Pancreas (tissue), 10 donors: ENCODE data around the gene ENTR1. TPM values are rescaled to one million over a fixed set of nuclear protein-coding genes. Genes with fewer than 3 reads are reported as not detected.

Source experiments
- ATAC-seq, 4 donors: fragments of 200-7000 bp; cut with Tn5 transposase; one replicate each; pipeline versions ENCODE4 v1.8.0 to v1.9.1; 2020; ENCODE audit warnings: mild to moderate bottlenecking in 4 of 4, moderate library complexity in 4 of 4
- DNase-seq, 6 donors: peaks; one replicate each; pipeline ENCODE4 v3.0.0-alpha.2; 2020
- FAIRE-seq: peaks from 2 replicates; lab custom pipeline; 2012; peaks lifted over from hg19 to GRCh38; lab: Jason Lieb, UNC
- H3K27ac ChIP-seq, 4 donors: fragments of 200-600 bp; sonication (generic); 1 replicate in 3 of 4; 2 replicates in 1 of 4; pipeline versions ENCODE4 v1.5.0 to v1.8.0; 2020
- H3K27me3 ChIP-seq, 4 donors: fragments of 200-600 bp; one replicate each; pipeline ENCODE4 v1.8.0; 2021
- H3K36me3 ChIP-seq, 3 donors: fragments of 200-600 bp; sonication (generic) in 1 of 3; one replicate each; pipeline versions ENCODE4 v1.5.0 to v1.8.0; 2020 to 2021
- H3K4me1 ChIP-seq, 3 donors: fragments of 200-600 bp; one replicate each; pipeline ENCODE4 v1.8.0; 2021
- H3K4me3 ChIP-seq, 4 donors: fragments of 200-600 bp; sonication (generic) in 2 of 4; one replicate each; pipeline versions ENCODE4 v1.5.0 to v1.8.0; 2020 to 2021
- H3K9me3 ChIP-seq, 4 donors: fragments of 200-600 bp; one replicate each; pipeline ENCODE4 v1.8.0; 2021
- WGBS, 2 donors: extraction: QIAGEN DNeasy Blood & Tissue Kit; methylation state at CpG; one replicate each; pipeline ENCODE4 v1.1.7; 2013; 5-methylcytosine and 5-hydroxymethylcytosine counted together
- intact Hi-C, 3 donors: fragments of 100-400 bp; cut with DNase I; formaldehyde crosslinking; loops; one replicate each; pipeline versions ENCODE4 v1.11.1 to v1.14.2; 2022
- polyA plus RNA-seq, 2 donors: library from polyadenylated mRNA; stranded (reverse); fragments of 200-250 nt; gene quantifications; one replicate each; pipeline ENCODE4 v1.2.3, GENCODE V29; 2013
- total RNA-seq, 6 donors: library from RNA; stranded (reverse); fragmentation: NEBNext Ultra II Directional in 4 of 6; extraction: Animal tissue kit (Norgen Biotek cat#: 25700) in 4 of 6; gene quantifications; one replicate each; pipeline versions ENCODE4 v1.2.1 to v1.2.4, GENCODE V29; 2021 to 2023
- TF ChIP-seq, protein P1 (sequence below), 4 donors: fragments of 200-600 bp; sonication (generic) in 3 of 4; IDR thresholded peaks; one replicate each; pipeline versions ENCODE4 v1.5.0 to v1.8.0; 2021; ENCODE audit warnings: antibody characterized with exemption in 4 of 4
- donor health status: healthy with polysubstance abuse.
- donor health status: DM: no; HTN: no; CAD: no; lungs with moderate emphysema.
- donor health status: DM: no; HTN: no; CAD: no.
- donor health status: control.
- donor health status: control.
- donor health status: Bipolar disorder and iron deficiency.
- donor health status: DM: yes; HTN: yes; CAD: no.
- donor health status: DM: no; HTN: no; CAD: no.
- donor health status: DM: no; HTN: no; CAD: no.
- donor health status: DM: yes; HTN: yes; CAD: no.

Gene ENTR1
- total and polyA plus RNA-seq, 8 donors: 13.8 to 36.6 (median 22.2) TPM

DNA sequence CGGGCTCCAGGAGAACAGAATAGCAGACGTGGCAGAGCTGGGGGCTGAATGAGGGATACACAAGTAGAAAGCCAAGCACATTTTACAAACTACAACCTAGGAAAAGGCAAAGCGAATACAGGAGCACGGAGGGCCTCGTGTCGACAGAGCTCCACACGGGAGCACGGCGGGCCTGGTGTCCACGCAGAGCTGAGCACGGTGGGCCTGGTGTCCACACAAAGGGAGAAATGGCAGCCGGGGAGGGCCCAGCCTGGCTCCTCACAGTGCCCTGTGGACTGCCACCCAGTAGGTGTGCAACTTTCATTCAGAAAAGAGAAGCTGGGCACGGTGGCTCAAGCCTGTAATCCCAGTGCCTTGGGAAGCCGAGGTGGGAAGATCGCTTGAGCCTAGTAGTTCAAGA lies 32.7 kb upstream of the ENTR1 start:
- peaks cover 3 to 66% (median 34%) of the 10 kb centered on the region in 3 donors for H3K36me3 ChIP-seq
- DNase-seq (no peak), FAIRE-seq (no peak)

DNA sequence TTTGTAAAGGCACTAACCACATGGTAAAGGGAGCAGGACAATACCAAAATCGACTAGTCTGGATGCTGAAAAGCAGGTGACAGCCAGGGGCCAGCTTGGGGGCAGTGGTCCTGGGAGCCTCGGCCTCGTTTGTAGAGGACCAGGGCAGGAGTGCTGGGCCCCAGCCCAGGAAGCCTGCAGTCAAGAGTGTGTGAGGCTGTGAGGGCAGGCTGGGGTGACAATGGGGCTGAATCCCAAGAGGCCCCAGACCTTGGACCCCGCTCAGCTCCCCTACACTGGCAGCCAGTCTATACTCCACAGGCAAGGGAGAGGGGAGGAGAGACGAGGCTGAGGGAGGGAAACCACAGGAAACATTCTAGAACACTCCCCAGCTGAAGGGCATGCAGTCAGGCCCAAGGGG lies 31.9 kb upstream of the ENTR1 start:
- DNase-seq: no peak
- no peaks in the 10 kb centered on the region for H3K27me3 ChIP-seq
- WGBS, 2 donors: 83 to 86% methylated on average over 5 of the region's 5 CpGs
- H3K27ac ChIP-seq: no peak overlapping the region
- intact Hi-C loops: no loop called here
- TF ChIP-seq, protein P1, sequence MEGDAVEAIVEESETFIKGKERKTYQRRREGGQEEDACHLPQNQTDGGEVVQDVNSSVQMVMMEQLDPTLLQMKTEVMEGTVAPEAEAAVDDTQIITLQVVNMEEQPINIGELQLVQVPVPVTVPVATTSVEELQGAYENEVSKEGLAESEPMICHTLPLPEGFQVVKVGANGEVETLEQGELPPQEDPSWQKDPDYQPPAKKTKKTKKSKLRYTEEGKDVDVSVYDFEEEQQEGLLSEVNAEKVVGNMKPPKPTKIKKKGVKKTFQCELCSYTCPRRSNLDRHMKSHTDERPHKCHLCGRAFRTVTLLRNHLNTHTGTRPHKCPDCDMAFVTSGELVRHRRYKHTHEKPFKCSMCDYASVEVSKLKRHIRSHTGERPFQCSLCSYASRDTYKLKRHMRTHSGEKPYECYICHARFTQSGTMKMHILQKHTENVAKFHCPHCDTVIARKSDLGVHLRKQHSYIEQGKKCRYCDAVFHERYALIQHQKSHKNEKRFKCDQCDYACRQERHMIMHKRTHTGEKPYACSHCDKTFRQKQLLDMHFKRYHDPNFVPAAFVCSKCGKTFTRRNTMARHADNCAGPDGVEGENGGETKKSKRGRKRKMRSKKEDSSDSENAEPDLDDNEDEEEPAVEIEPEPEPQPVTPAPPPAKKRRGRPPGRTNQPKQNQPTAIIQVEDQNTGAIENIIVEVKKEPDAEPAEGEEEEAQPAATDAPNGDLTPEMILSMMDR (IDR thresholded peaks at IDR 0.05): no peak
- peaks cover 0 to 9% (median 5%) of the 10 kb centered on the region in 3 donors for H3K4me1 ChIP-seq
- no peak overlapping the region for H3K4me3 ChIP-seq
- no peak for ATAC-seq
- peaks cover 3 to 58% (median 30%) of the 10 kb centered on the region in 3 donors for H3K36me3 ChIP-seq
- no peaks in the 10 kb centered on the region for H3K9me3 ChIP-seq
- no peak for FAIRE-seq

More for the DNA sequence above, 32.7 kb upstream of the ENTR1 start:
- intact Hi-C loops: no loop called here
- TF ChIP-seq, protein P1 (IDR thresholded peaks at IDR 0.05): no peak
- Histone ChIP-seq H3K4me1 (peaks cover 0 to 1% (median under 1%) of the 10 kb centered on the region in 3 donors), H3K9me3 (no peaks in the 10 kb centered on the region), H3K27ac (no peak overlapping the region), H3K27me3 (no peaks in the 10 kb centered on the region), H3K4me3 (no peak overlapping the region)
- ATAC-seq: no peak
- WGBS, 2 donors: 94 to 98% methylated on average over 13 to 15 of the region's 15 CpGs

DNA sequence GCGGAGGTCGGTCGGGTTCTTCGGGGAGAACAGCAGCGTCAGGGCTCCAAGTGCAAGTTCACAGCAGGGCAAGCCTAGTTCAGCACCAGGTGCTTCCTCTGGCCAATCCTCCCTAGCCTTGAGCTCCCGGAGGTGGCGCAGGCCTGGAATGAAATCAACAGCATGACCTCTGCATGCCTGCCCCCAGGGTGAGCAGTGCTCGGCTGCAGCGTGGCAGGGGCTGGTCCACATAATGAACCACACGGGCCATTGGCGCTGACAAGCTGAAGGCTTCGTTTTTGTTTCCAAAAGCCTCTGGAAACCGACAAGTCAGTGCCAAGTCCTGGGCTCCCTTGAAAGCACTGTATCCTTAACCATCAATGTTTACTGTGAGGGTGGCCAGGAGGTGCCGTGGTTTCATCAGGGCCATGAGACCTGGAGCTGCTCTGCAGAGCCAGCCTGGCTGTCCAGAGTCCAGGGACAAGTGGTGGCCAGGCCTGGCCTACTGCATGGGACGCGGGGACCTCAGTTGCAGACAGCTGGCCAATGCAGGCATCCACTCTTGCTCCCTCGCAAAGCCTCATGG lies 31.3 kb upstream of the ENTR1 start:
- TF ChIP-seq, protein P1 (IDR thresholded peaks at IDR 0.05): no peak
- H3K27ac ChIP-seq: no peak overlapping the region
- H3K27me3 ChIP-seq: no peaks in the 10 kb centered on the region
- ATAC-seq: no peak
- H3K4me3 ChIP-seq: no peak overlapping the region
- 77 to 83% methylated on average over 17 of the region's 17 CpGs for WGBS, 2 donors
- intact Hi-C loops: no loop called here
- no peak for DNase-seq
- peaks cover 3 to 53% (median 25%) of the 10 kb centered on the region in 3 donors for H3K36me3 ChIP-seq
- H3K9me3 ChIP-seq: no peaks in the 10 kb centered on the region
- peaks cover 0 to 14% (median 5%) of the 10 kb centered on the region in 3 donors for H3K4me1 ChIP-seq
- no peak for FAIRE-seq

DNA sequence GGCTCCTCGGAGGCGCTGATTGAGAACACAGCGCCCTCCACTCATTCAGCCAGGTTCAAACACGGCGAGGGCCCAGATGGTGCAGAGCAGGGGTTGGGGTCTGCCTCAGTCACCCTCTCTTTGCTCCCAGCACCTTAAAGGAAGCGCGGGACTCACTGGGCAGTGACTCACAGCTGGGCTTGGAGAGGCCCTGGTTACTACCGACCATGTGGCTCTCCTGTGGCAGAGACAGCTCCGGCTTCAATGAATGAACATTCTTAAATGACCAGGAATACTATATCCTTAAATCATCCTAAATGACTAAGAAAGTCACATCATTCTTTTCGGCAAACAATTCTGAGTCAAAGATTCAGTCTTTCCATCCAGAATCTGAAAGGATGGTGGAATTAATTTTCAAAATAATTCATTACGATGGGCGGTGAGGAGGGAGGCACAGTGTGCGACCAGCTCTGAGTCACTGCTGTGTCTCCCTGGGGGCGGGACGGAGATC lies 30.8 kb upstream of the ENTR1 start:
- no peak overlapping the region for H3K27ac ChIP-seq
- no peaks in the 10 kb centered on the region for H3K27me3 ChIP-seq
- no peak for FAIRE-seq
- intact Hi-C loops: no loop called here
- H3K36me3 ChIP-seq: peaks cover 3 to 48% (median 22%) of the 10 kb centered on the region in 3 donors
- DNase-seq: no peak
- no peaks in the 10 kb centered on the region for H3K9me3 ChIP-seq
- H3K4me1 ChIP-seq: peaks cover 0 to 15% (median 5%) of the 10 kb centered on the region in 3 donors
- 88 to 91% methylated on average over 15 of the region's 15 CpGs for WGBS, 2 donors
- TF ChIP-seq, protein P1 (IDR thresholded peaks at IDR 0.05): no peak
- no peak overlapping the region for H3K4me3 ChIP-seq
- ATAC-seq: no peak
